Measurements from ENCODE around the gene RAB1A.
A peak's percentile ranks its signal among the peaks of the same experiment; 100 is the strongest.

Gene RAB1A

GRCh38 chr2:65072181-65072970 is 57.5 kb downstream of the RAB1A start:
- TF ChIP-seq SIN3A (IDR thresholded peaks at IDR 0.05; ENCODE audit: borderline replicate concordance, insufficient read depth, low read length): no peak
- TF ChIP-seq POLR2AphosphoS5 (IDR thresholded peaks at IDR 0.05; ENCODE audit: low read depth, low read length): no peak
- no peak for TF ChIP-seq TAF1 (IDR thresholded peaks at IDR 0.05; ENCODE audit: borderline replicate concordance, insufficient read depth, low read length)
- no peak for TF ChIP-seq FOXP2 (optimal IDR thresholded peaks at IDR 0.05; ENCODE audit: borderline replicate concordance, extremely low read depth, extremely low read length, insufficient read depth)
- TF ChIP-seq REST (IDR thresholded peaks at IDR 0.05; ENCODE audit: insufficient read depth in 1 of 2, low read depth in 2 of 2, low read length in 2 of 2): no peak

DNA sequence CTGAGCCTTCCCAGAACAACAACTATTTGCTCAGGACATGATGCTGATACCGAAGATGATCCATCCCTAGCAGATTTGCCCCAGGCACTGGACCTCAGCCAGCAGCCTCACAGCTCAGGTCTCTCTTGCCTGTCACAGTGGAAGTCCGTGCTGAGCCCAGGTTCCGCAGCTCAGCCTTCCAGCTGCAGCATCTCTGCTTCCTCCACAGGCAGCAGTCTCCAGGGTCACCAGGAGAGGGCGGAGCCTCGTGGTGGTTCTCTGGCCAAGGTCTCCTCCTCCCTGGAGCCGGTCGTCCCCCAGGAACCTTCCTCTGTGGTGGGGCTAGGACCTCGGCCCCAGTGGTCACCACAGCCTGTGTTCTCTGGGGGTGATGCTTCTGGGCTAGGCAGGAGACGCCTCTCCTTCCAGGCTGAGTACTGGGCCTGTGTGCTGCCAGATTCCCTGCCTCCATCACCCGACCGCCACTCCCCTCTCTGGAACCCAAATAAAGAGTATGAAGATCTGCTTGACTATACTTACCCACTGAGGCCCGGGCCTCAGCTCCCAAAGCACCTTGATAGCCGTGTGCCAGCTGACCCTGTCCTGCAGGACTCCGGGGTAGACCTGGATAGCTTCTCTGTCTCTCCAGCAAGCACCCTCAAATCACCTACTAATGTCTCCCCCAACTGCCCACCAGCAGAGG is 58.3 kb downstream of the RAB1A start:
- TF ChIP-seq SIN3A (IDR thresholded peaks at IDR 0.05; ENCODE audit: borderline replicate concordance, insufficient read depth, low read length): no peak
- TF ChIP-seq FOXP2 (optimal IDR thresholded peaks at IDR 0.05; ENCODE audit: borderline replicate concordance, extremely low read depth, extremely low read length, insufficient read depth): peak; percentile 38

- TF ChIP-seq FOXP2 (optimal IDR thresholded peaks at IDR 0.05; ENCODE audit: borderline replicate concordance, extremely low read depth, extremely low read length, insufficient read depth) (no peak), POLR2AphosphoS5 (IDR thresholded peaks at IDR 0.05; ENCODE audit: low read depth, low read length) (no peak), REST (IDR thresholded peaks at IDR 0.05; ENCODE audit: insufficient read depth in 1 of 2, low read depth in 2 of 2, low read length in 2 of 2) (no peak), SIN3A (IDR thresholded peaks at IDR 0.05; ENCODE audit: borderline replicate concordance, insufficient read depth, low read length) (no peak)
Measured at GRCh38 chr2:65070856-65071255, 59.0 kb downstream of the RAB1A start.

- no peak for TF ChIP-seq TAF1 (IDR thresholded peaks at IDR 0.05; ENCODE audit: borderline replicate concordance, insufficient read depth, low read length)
- no peak for TF ChIP-seq FOXP2 (optimal IDR thresholded peaks at IDR 0.05; ENCODE audit: borderline replicate concordance, extremely low read depth, extremely low read length, insufficient read depth)
- no peak for TF ChIP-seq POLR2AphosphoS5 (IDR thresholded peaks at IDR 0.05; ENCODE audit: low read depth, low read length)
- TF ChIP-seq SIN3A (IDR thresholded peaks at IDR 0.05; ENCODE audit: borderline replicate concordance, insufficient read depth, low read length): no peak
- TF ChIP-seq REST (IDR thresholded peaks at IDR 0.05; ENCODE audit: insufficient read depth in 1 of 2, low read depth in 2 of 2, low read length in 2 of 2): no peak
Measured at GRCh38 chr2:65070172-65070830, 59.6 kb downstream of the RAB1A start.

DNA sequence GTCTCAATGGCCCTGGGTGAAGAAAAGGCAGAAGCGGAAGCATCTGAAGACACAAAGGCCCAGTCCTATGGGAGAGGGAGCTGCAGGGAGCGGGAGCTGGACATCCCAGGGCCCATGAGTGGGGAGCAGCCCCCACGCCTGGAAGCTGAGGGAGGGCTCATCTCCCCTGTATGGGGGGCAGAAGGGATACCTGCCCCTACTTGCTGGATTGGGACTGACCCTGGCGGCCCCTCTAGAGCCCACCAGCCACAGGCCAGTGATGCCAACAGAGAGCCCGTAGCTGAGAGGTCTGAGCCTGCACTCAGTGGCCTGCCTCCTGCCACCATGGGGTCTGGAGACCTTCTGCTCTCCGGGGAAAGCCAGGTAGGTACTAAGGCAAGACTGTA is 60.5 kb downstream of the RAB1A start:
- TF ChIP-seq FOXP2 (optimal IDR thresholded peaks at IDR 0.05; ENCODE audit: borderline replicate concordance, extremely low read depth, extremely low read length, insufficient read depth) (no peak), REST (IDR thresholded peaks at IDR 0.05; ENCODE audit: insufficient read depth in 1 of 2, low read depth in 2 of 2, low read length in 2 of 2) (no peak), TAF1 (IDR thresholded peaks at IDR 0.05; ENCODE audit: borderline replicate concordance, insufficient read depth, low read length) (no peak)

Measured in PFSK-1 (cell line).